K562 (cell line): ENCODE data around the gene POLR3GL. TPM values are rescaled to one million over a fixed set of nuclear protein-coding genes. Genes with fewer than 3 reads are reported as not detected.

Source experiments
- BCOR ChIP-seq: fragments of 450-650 bp; IDR thresholded peaks from 2 replicates; pipeline ENCODE4 v1.6.1; 2016
- CXXC5 ChIP-seq: fragments of 250-450 bp; sonication (Bioruptor Pico); IDR thresholded peaks from 2 replicates; pipeline ENCODE4 v1.8.0; 2022; ENCODE audit warnings: inconsistent platforms, mild to moderate bottlenecking, moderate library complexity
- HNRNPK ChIP-seq: fragments of 200-400 bp; formaldehyde crosslinking; IDR thresholded peaks from one replicate; pipeline ENCODE4 v1.6.1; 2018; ENCODE audit warnings: mild to moderate bottlenecking, low read depth, low read length; ENCODE audit not compliant: poor library complexity, severe bottlenecking
- MTA1 ChIP-seq: fragments of 450-650 bp; IDR thresholded peaks from 2 replicates; pipeline ENCODE4 v1.6.1; 2017; ENCODE audit warnings: borderline replicate concordance
- NFE2L1 ChIP-seq: fragments of 450-650 bp; IDR thresholded peaks from 2 replicates; pipeline ENCODE4 v1.6.1; 2016; ENCODE audit warnings: missing genetic modification characterization, low read depth, mild to moderate bottlenecking, missing compliant biosample characterization, moderate library complexity, borderline replicate concordance
- NFIX ChIP-seq: fragments of 250-450 bp; sonication (Bioruptor Pico); IDR thresholded peaks from 2 replicates; pipeline ENCODE4 v1.4.0; 2020; ENCODE audit warnings: low read depth, mild to moderate bottlenecking, moderate library complexity
- PHF8 ChIP-seq: fragments of 200-600 bp; sonication (generic); IDR thresholded peaks from 2 replicates; pipeline ENCODE4 v1.6.1; 2012; ENCODE audit warnings: mixed run types, mild to moderate bottlenecking, inconsistent platforms, low read length, moderate library complexity, borderline replicate concordance
- PURB ChIP-seq: sonication (generic); formaldehyde crosslinking; IDR thresholded peaks from 2 replicates; pipeline ENCODE4 v1.9.0; 2021; ENCODE audit warnings: low read depth, mild to moderate bottlenecking, missing genetic modification reagents
- SMAD1 ChIP-seq: fragments of 150-350 bp; IDR thresholded peaks from 2 replicates; pipeline ENCODE4 v1.6.1; 2014; ENCODE audit warnings: low read length, low read depth; ENCODE audit not compliant: partially characterized antibody
- ZBTB12 ChIP-seq: fragments of 250-450 bp; sonication (Bioruptor Pico); IDR thresholded peaks from 2 replicates; pipeline ENCODE4 v1.4.0; 2020
- ZNF140 ChIP-seq: fragments of 250-450 bp; sonication (Bioruptor Pico); IDR thresholded peaks from 2 replicates; pipeline ENCODE4 v1.8.0; 2021; ENCODE audit warnings: moderate library complexity, mild to moderate bottlenecking, inconsistent platforms
- ZNF384 ChIP-seq: IDR thresholded peaks from 2 replicates; pipeline ENCODE4 v1.6.1; 2012; ENCODE audit warnings: low read depth, low read length, improper control_type of control experiment
- polyA plus RNA-seq, 8 experiments: library from polyadenylated mRNA; depleted of rRNA in 4 of 8; stranded (reverse) in 5 of 8; unstranded in 3 of 8; fragments of >200 nt; fragmentation: Nextera tagmentation in 2 of 8; fragmentation: Illumina TruSeq in 1 of 8; extraction: Ambion mirVana in 2 of 8; extraction: Trizol in 1 of 8; gene quantifications; 2 replicates each; pipeline versions ENCODE4 v1.2.1 to v1.2.3, GENCODE V29; 2011 to 2014; ENCODE audit warnings: inconsistent platforms in 1 of 8, missing spikeins in 1 of 8
- total RNA-seq, 7 experiments: library from RNA; depleted of rRNA in 6 of 7; stranded (reverse); fragments of >200 nt in 6 of 7; fragmentation: Illumina TruSeq in 2 of 7; extraction: Trizol in 2 of 7; gene quantifications; 2 replicates each; pipeline versions ENCODE4 v1.2.1 to v1.2.3, GENCODE V29; 2011 to 2021; ENCODE audit warnings: low replicate concordance in 1 of 7
- TF ChIP-seq, protein P1 (sequence below), 2 experiments: fragments of 450-650 bp in 1 of 2; sonication (generic) in 1 of 2; formaldehyde crosslinking in 1 of 2; IDR thresholded peaks; 2 replicates each; pipeline versions ENCODE4 v1.7.1 to v1.9.0; 2016 to 2022; ENCODE audit warnings: inconsistent platforms in 1 of 2, mild to moderate bottlenecking in 1 of 2, missing genetic modification reagents in 1 of 2
- TF ChIP-seq, protein P2 (sequence below): fragments of 250-450 bp; sonication (Bioruptor Pico); IDR thresholded peaks from 2 replicates; pipeline ENCODE4 v1.4.0; 2020; ENCODE audit warnings: mild to moderate bottlenecking, moderate library complexity

POLR3GL gene
- total and polyA plus RNA-seq, 9 of the 15 experiments (the other 6 are each of a cell fraction or from before 2014, with no cell fraction given), result 14.6 to 48.4 (median 38.2) TPM

- TF ChIP-seq, protein P1, sequence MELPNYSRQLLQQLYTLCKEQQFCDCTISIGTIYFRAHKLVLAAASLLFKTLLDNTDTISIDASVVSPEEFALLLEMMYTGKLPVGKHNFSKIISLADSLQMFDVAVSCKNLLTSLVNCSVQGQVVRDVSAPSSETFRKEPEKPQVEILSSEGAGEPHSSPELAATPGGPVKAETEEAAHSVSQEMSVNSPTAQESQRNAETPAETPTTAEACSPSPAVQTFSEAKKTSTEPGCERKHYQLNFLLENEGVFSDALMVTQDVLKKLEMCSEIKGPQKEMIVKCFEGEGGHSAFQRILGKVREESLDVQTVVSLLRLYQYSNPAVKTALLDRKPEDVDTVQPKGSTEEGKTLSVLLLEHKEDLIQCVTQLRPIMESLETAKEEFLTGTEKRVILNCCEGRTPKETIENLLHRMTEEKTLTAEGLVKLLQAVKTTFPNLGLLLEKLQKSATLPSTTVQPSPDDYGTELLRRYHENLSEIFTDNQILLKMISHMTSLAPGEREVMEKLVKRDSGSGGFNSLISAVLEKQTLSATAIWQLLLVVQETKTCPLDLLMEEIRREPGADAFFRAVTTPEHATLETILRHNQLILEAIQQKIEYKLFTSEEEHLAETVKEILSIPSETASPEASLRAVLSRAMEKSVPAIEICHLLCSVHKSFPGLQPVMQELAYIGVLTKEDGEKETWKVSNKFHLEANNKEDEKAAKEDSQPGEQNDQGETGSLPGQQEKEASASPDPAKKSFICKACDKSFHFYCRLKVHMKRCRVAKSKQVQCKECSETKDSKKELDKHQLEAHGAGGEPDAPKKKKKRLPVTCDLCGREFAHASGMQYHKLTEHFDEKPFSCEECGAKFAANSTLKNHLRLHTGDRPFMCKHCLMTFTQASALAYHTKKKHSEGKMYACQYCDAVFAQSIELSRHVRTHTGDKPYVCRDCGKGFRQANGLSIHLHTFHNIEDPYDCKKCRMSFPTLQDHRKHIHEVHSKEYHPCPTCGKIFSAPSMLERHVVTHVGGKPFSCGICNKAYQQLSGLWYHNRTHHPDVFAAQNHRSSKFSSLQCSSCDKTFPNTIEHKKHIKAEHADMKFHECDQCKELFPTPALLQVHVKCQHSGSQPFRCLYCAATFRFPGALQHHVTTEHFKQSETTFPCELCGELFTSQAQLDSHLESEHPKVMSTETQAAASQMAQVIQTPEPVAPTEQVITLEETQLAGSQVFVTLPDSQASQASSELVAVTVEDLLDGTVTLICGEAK (IDR thresholded peaks at IDR 0.05), result no peak
- TF ChIP-seq, protein P1 (CRISPR knock-in tag; IDR thresholded peaks at IDR 0.05), result no peak
- TF ChIP-seq NFE2L1 (tag), result no peak
- TF ChIP-seq CXXC5 (CRISPR knock-in tag), result 0 out of 2 replicates have a peak, but pooled peaks have one; percentile 32
- TF ChIP-seq HNRNPK, result no peak
- no peak for TF ChIP-seq SMAD1
- no peak for TF ChIP-seq PHF8
- no peak for TF ChIP-seq PURB
- 0 out of 2 replicates have a peak, but pooled peaks have one; percentile 4 for TF ChIP-seq BCOR
- TF ChIP-seq ZNF140, result no peak
- peak; percentile 96 for TF ChIP-seq ZNF384
- TF ChIP-seq, protein P2, sequence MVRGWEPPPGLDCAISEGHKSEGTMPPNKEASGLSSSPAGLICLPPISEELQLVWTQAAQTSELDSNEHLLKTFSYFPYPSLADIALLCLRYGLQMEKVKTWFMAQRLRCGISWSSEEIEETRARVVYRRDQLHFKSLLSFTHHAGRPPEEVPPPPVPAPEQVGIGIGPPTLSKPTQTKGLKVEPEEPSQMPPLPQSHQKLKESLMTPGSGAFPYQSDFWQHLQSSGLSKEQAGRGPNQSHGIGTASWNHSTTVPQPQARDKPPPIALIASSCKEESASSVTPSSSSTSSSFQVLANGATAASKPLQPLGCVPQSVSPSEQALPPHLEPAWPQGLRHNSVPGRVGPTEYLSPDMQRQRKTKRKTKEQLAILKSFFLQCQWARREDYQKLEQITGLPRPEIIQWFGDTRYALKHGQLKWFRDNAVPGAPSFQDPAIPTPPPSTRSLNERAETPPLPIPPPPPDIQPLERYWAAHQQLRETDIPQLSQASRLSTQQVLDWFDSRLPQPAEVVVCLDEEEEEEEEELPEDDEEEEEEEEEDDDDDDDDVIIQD, result no peak
- TF ChIP-seq ZBTB12 (CRISPR knock-in tag), result no peak
- no peak for TF ChIP-seq MTA1
- no peak for TF ChIP-seq NFIX
Measured at GRCh38 chr1:145985502-145986439, 21.3 kb downstream of the POLR3GL start (continued).
